Neuronal stem cell (in vitro differentiated cells): ENCODE results near the gene SRBD1.

Experiments used
- DNase-seq: peaks from one replicate; pipeline ENCODE4 v3.0.0-alpha.2; 2013; ENCODE audit warnings: low spot score
- H2AFZ ChIP-seq: one replicate; pipeline ENCODE4 v1.6.1; 2013; ENCODE audit warnings: mild to moderate bottlenecking, low read length, inconsistent platforms
- H2AK5ac ChIP-seq: 2 replicates; pipeline ENCODE4 v1.6.1; 2013; ENCODE audit warnings: low read depth, mild to moderate bottlenecking, inconsistent platforms, low read length, moderate library complexity, mixed read lengths
- H2BK120ac ChIP-seq: 2 replicates; pipeline ENCODE4 v1.6.1; 2013; ENCODE audit warnings: low read depth, mild to moderate bottlenecking, inconsistent platforms, low read length, moderate library complexity, mixed read lengths
- H2BK12ac ChIP-seq: one replicate; pipeline ENCODE4 v1.6.1; 2013; ENCODE audit warnings: low read length, inconsistent platforms
- H2BK15ac ChIP-seq: 2 replicates; pipeline ENCODE4 v1.6.1; 2013; ENCODE audit warnings: mild to moderate bottlenecking, low read length, inconsistent platforms, mixed read lengths
- H2BK5ac ChIP-seq: one replicate; pipeline ENCODE4 v1.6.1; 2013; ENCODE audit warnings: inconsistent platforms, mild to moderate bottlenecking, low read length, moderate library complexity
- H3K14ac ChIP-seq: one replicate; pipeline ENCODE4 v1.6.1; 2013; ENCODE audit warnings: low read length, inconsistent platforms
- H3K18ac ChIP-seq: 2 replicates; pipeline ENCODE4 v1.6.1; 2013; ENCODE audit warnings: low read length, inconsistent platforms
- H3K23ac ChIP-seq: 2 replicates; pipeline ENCODE4 v1.6.1; 2013; ENCODE audit warnings: low read depth, mild to moderate bottlenecking, mixed read lengths, low read length, inconsistent platforms; ENCODE audit not compliant: poor library complexity
- H3K27ac ChIP-seq: replicated peaks from 3 replicates; pipeline ENCODE4 v1.5.1; 2013; ENCODE audit warnings: low read length, inconsistent platforms
- H3K27me3 ChIP-seq, 3 experiments: 2 replicates each; pipeline ENCODE4 v1.6.1; 2013; ENCODE audit warnings: low read length in 3 of 3, mild to moderate bottlenecking in 2 of 3, inconsistent platforms in 1 of 3, low read depth in 1 of 3, mixed read lengths in 1 of 3, moderate library complexity in 1 of 3; ENCODE audit not compliant: control insufficient read depth in 3 of 3, insufficient read depth in 3 of 3
- H3K36me3 ChIP-seq, 2 donors: replicated peaks in 1 of 2; 2 replicates each; pipeline ENCODE4 v1.6.1; 2013; ENCODE audit warnings: low read length in 2 of 2; ENCODE audit not compliant: control insufficient read depth in 2 of 2, insufficient read depth in 2 of 2
- H3K4ac ChIP-seq: 2 replicates; pipeline ENCODE4 v1.6.1; 2013; ENCODE audit warnings: inconsistent platforms, mild to moderate bottlenecking, low read length, moderate library complexity
- H3K4me1 ChIP-seq, 2 donors: 1 replicate in 1 of 2; 2 replicates in 1 of 2; pipeline ENCODE4 v1.6.1; 2013; ENCODE audit warnings: low read length in 2 of 2, low read depth in 1 of 2; ENCODE audit not compliant: control insufficient read depth in 2 of 2, insufficient read depth in 1 of 2
- H3K4me2 ChIP-seq: one replicate; pipeline ENCODE4 v1.6.1; 2013; ENCODE audit warnings: mild to moderate bottlenecking, low read length, inconsistent platforms; ENCODE audit not compliant: insufficient read depth, poor library complexity, severe bottlenecking
- H3K4me3 ChIP-seq, 2 donors: 2 replicates each; pipeline ENCODE4 v1.5.1; 2013; ENCODE audit warnings: low read length in 2 of 2, mild to moderate bottlenecking in 2 of 2, inconsistent platforms in 1 of 2, moderate library complexity in 1 of 2
- H3K79me1 ChIP-seq: one replicate; pipeline ENCODE4 v1.6.1; 2013; ENCODE audit warnings: low read depth, mild to moderate bottlenecking, inconsistent platforms, low read length, moderate library complexity
- H3K9ac ChIP-seq: one replicate; pipeline ENCODE4 v1.6.1; 2013; ENCODE audit warnings: mild to moderate bottlenecking, low read depth, low read length, inconsistent platforms; ENCODE audit not compliant: poor library complexity
- H3K9me3 ChIP-seq, 2 donors: replicated peaks in 1 of 2; 2 replicates each; pipeline versions ENCODE3 to v1.6.1; 2013; ENCODE audit warnings: low read length in 2 of 2, mild to moderate bottlenecking in 2 of 2, inconsistent platforms in 1 of 2, low read depth in 1 of 2, mixed read lengths in 1 of 2, moderate library complexity in 1 of 2; ENCODE audit not compliant: control insufficient read depth in 2 of 2, insufficient read depth in 1 of 2
- H4K8ac ChIP-seq: one replicate; pipeline ENCODE4 v1.6.1; 2013; ENCODE audit warnings: low read depth, mild to moderate bottlenecking, inconsistent platforms, low read length, moderate library complexity
- H4K91ac ChIP-seq: one replicate; pipeline ENCODE4 v1.6.1; 2013; ENCODE audit warnings: low read length, low read depth, mild to moderate bottlenecking, inconsistent platforms; ENCODE audit not compliant: poor library complexity
- WGBS, 2 donors: extraction: QIAGEN DNeasy Blood & Tissue Kit; methylation state at CpG; one replicate each; pipeline ENCODE4 v1.1.7; 2013; ENCODE audit warnings: missing lambda C conversion rate in 2 of 2, mixed read lengths in 1 of 2; ENCODE audit not compliant: insufficient read length in 2 of 2, insufficient replicate concordance in 1 of 2; ENCODE audit errors: extremely low coverage in 2 of 2; 5-methylcytosine and 5-hydroxymethylcytosine counted together

The SRBD1 gene

GRCh38 chr2:45401431-45401922 is 209.6 kb downstream of the SRBD1 start:
- no peak overlapping the region for H3K27ac ChIP-seq
- H2AFZ ChIP-seq: no peak overlapping the region
- no peak overlapping the region for H3K4me2 ChIP-seq
- H3K9ac ChIP-seq: no peak overlapping the region
- no peak overlapping the region for H2BK12ac ChIP-seq
- no peak overlapping the region for H3K18ac ChIP-seq
- H3K14ac ChIP-seq: no peak overlapping the region
- H3K4ac ChIP-seq: no peak overlapping the region
- H2BK5ac ChIP-seq: no peak overlapping the region
- H3K79me1 ChIP-seq: no peaks in the 10 kb centered on the region
- no CpG with 5 or more reads among the region's 5 CpGs for WGBS, 2 donors
- no peak overlapping the region for H4K8ac ChIP-seq
- H2AK5ac ChIP-seq: no peak overlapping the region
- no peaks in the 10 kb centered on the region for H3K9me3 ChIP-seq
- H3K4me3 ChIP-seq: no peak overlapping the region
- H3K27me3 ChIP-seq: no peaks in the 10 kb centered on the region
- no peaks in the 10 kb centered on the region for H3K36me3 ChIP-seq
- H3K23ac ChIP-seq: no peak overlapping the region
- no peak overlapping the region for H4K91ac ChIP-seq
- no peaks in the 10 kb centered on the region for H3K4me1 ChIP-seq
- no peak overlapping the region for H2BK15ac ChIP-seq
- no peak for DNase-seq
- no peak overlapping the region for H2BK120ac ChIP-seq

- Histone ChIP-seq H3K18ac (no peak overlapping the region), H3K79me1 (no peaks in the 10 kb centered on the region), H2AFZ (no peak overlapping the region), H2BK5ac (no peak overlapping the region), H2BK120ac (no peak overlapping the region), H3K9ac (no peak overlapping the region), H2AK5ac (no peak overlapping the region), H3K14ac (no peak overlapping the region), H3K4ac (no peak overlapping the region), H3K4me1 (peaks cover 0 to 3% of the 10 kb centered on the region in 2 donors), H4K91ac (no peak overlapping the region), H3K4me2 (no peak overlapping the region), H3K36me3 (no peaks in the 10 kb centered on the region), H4K8ac (no peak overlapping the region), H2BK12ac (no peak overlapping the region), H3K27ac (no peak overlapping the region), H3K23ac (no peak overlapping the region), H3K4me3 (no peak overlapping the region), H3K27me3 (no peaks in the 10 kb centered on the region), H3K9me3 (no peaks in the 10 kb centered on the region), H2BK15ac (no peak overlapping the region)
- no peak for DNase-seq
- no CpG with 5 or more reads among the region's 3 CpGs for WGBS, 2 donors
Observed at GRCh38 chr2:45399040-45399784, 211.9 kb downstream of the SRBD1 start.

GRCh38 chr2:45397292-45397691 is 213.8 kb downstream of the SRBD1 start:
- no peak overlapping the region for H3K4ac ChIP-seq
- no CpG with 5 or more reads among the region's 1 CpG for WGBS, 2 donors
- no peak overlapping the region for H3K14ac ChIP-seq
- H2BK120ac ChIP-seq: no peak overlapping the region
- H3K9ac ChIP-seq: no peak overlapping the region
- no peak overlapping the region for H4K91ac ChIP-seq
- no peak overlapping the region for H2BK12ac ChIP-seq
- H3K27ac ChIP-seq: no peak overlapping the region
- no peak for DNase-seq
- no peaks in the 10 kb centered on the region for H3K27me3 ChIP-seq
- H2AFZ ChIP-seq: no peak overlapping the region
- no peaks in the 10 kb centered on the region for H3K79me1 ChIP-seq
- H3K4me3 ChIP-seq: no peak overlapping the region
- no peak overlapping the region for H2AK5ac ChIP-seq
- no peak overlapping the region for H3K23ac ChIP-seq
- H4K8ac ChIP-seq: no peak overlapping the region
- H3K18ac ChIP-seq: no peak overlapping the region
- H2BK5ac ChIP-seq: no peak overlapping the region
- H2BK15ac ChIP-seq: no peak overlapping the region
- H3K36me3 ChIP-seq: peaks cover 0 to 4% of the 10 kb centered on the region in 2 donors
- no peaks in the 10 kb centered on the region for H3K9me3 ChIP-seq
- H3K4me1 ChIP-seq: peaks cover 0 to 3% of the 10 kb centered on the region in 2 donors
- no peak overlapping the region for H3K4me2 ChIP-seq

GRCh38 chr2:45396671-45397070 is 214.4 kb downstream of the SRBD1 start:
- no peak overlapping the region for H3K4me2 ChIP-seq
- no peaks in the 10 kb centered on the region for H3K79me1 ChIP-seq
- no peak overlapping the region for H2BK5ac ChIP-seq
- no peak overlapping the region for H3K18ac ChIP-seq
- no CpG with 5 or more reads among the region's 1 CpG for WGBS, 2 donors
- no peak overlapping the region for H2BK120ac ChIP-seq
- H3K4me1 ChIP-seq: peaks cover 2 to 3% of the 10 kb centered on the region in 2 donors
- no peak overlapping the region for H3K14ac ChIP-seq
- H3K9me3 ChIP-seq: no peaks in the 10 kb centered on the region
- H3K4me3 ChIP-seq: no peak overlapping the region
- H3K9ac ChIP-seq: no peak overlapping the region
- no peak for DNase-seq
- no peak overlapping the region for H2BK15ac ChIP-seq
- H2AK5ac ChIP-seq: no peak overlapping the region
- peaks cover 0 to 4% of the 10 kb centered on the region in 2 donors for H3K36me3 ChIP-seq
- no peak overlapping the region for H3K4ac ChIP-seq
- H4K8ac ChIP-seq: no peak overlapping the region
- H3K23ac ChIP-seq: no peak overlapping the region
- H2BK12ac ChIP-seq: no peak overlapping the region
- no peak overlapping the region for H2AFZ ChIP-seq
- H3K27ac ChIP-seq: no peak overlapping the region
- H3K27me3 ChIP-seq: no peaks in the 10 kb centered on the region
- H4K91ac ChIP-seq: no peak overlapping the region
